Smooth muscle cell (in vitro differentiated cells): ENCODE data around the gene ACR. TPM values are rescaled to one million over a fixed set of nuclear protein-coding genes. Genes with fewer than 3 reads are reported as not detected.

Source experiments
- DNase-seq: peaks from one replicate; lab custom pipeline; 2025; ENCODE audit not compliant: unreplicated experiment; lab: John Stamatoyannopoulos, UW
- H2AFZ ChIP-seq: fragments of 200-600 bp; sonication (generic); 2 replicates; pipeline ENCODE4 v1.6.0; 2016; ENCODE audit warnings: antibody characterized with exemption, low read depth, mild to moderate bottlenecking
- H3F3A ChIP-seq: fragments of 200-600 bp; sonication (generic); 2 replicates; pipeline ENCODE4 v1.6.0; 2017; ENCODE audit warnings: antibody characterized with exemption, low read depth
- H3K27ac ChIP-seq: fragments of 200-600 bp; sonication (generic); 2 replicates; pipeline ENCODE4 v1.5.1; 2016; ENCODE audit warnings: low read depth, mild to moderate bottlenecking
- H3K27me3 ChIP-seq: fragments of 200-600 bp; sonication (generic); 2 replicates; pipeline ENCODE4 v1.6.1; 2016; ENCODE audit warnings: low read depth, mild to moderate bottlenecking
- H3K36me3 ChIP-seq: fragments of 200-600 bp; sonication (generic); 2 replicates; pipeline ENCODE4 v1.5.1; 2016; ENCODE audit warnings: low read depth
- H3K4me1 ChIP-seq: fragments of 200-600 bp; sonication (generic); 2 replicates; pipeline ENCODE4 v1.5.1; 2016; ENCODE audit warnings: low read depth
- H3K4me2 ChIP-seq: fragments of 200-600 bp; sonication (generic); 2 replicates; pipeline ENCODE4 v1.6.0; 2016; ENCODE audit warnings: mild to moderate bottlenecking
- H3K4me3 ChIP-seq: fragments of 200-600 bp; sonication (generic); 2 replicates; pipeline ENCODE4 v1.5.1; 2016; ENCODE audit warnings: mild to moderate bottlenecking
- H3K79me2 ChIP-seq: fragments of 200-600 bp; sonication (generic); 2 replicates; pipeline ENCODE4 v1.6.0; 2016; ENCODE audit warnings: low read depth, mild to moderate bottlenecking
- H3K9ac ChIP-seq: fragments of 200-600 bp; sonication (generic); 2 replicates; pipeline ENCODE4 v1.6.0; 2016; ENCODE audit warnings: low read depth
- H3K9me3 ChIP-seq: fragments of 200-600 bp; sonication (generic); replicated peaks from 2 replicates; pipeline ENCODE4 v1.5.1; 2016; ENCODE audit warnings: low read depth
- H4K20me1 ChIP-seq: fragments of 200-600 bp; sonication (generic); 2 replicates; pipeline ENCODE4 v1.6.0; 2016; ENCODE audit warnings: low read depth
- CTCF ChIP-seq: fragments of 200-600 bp; sonication (generic); IDR thresholded peaks from 2 replicates; pipeline ENCODE4 v1.5.1; 2017; ENCODE audit warnings: borderline replicate concordance, mild to moderate bottlenecking, antibody characterized with exemption; ENCODE audit not compliant: insufficient read depth, poor library complexity, severe bottlenecking
- WGBS: methylation state at CpG from one replicate; pipeline ENCODE4 v1.1.7; 2016; ENCODE audit warnings: low lambda C conversion rate; 5-methylcytosine and 5-hydroxymethylcytosine counted together
- polyA plus RNA-seq: library from polyadenylated mRNA; unstranded; fragments of >200 nt; fragmentation: Nextera tagmentation; extraction: Ambion mirVana; gene quantifications from 2 replicates; pipeline ENCODE4 v1.2.1, GENCODE V29; 2016
- total RNA-seq: library from RNA; depleted of rRNA; stranded (reverse); fragments of >200 nt; gene quantifications from 2 replicates; pipeline ENCODE4 v1.2.3, GENCODE V29; 2014

The ACR gene
- total RNA-seq = 0.27 and 1.9 TPM in 2 replicates
- polyA plus RNA-seq = not detected in 2 replicates

- Histone ChIP-seq H3K27me3 (peaks cover 40% of the 10 kb centered on the region), H3K4me3 (no peak within 1 kb of the TSS), H3K9ac (no peak within 1 kb of the TSS), H3F3A (no peaks in the 10 kb centered on the region), H3K4me1 (no peaks in the 10 kb centered on the region), H2AFZ (no peak within 1 kb of the TSS), H3K27ac (no peak within 1 kb of the TSS), H3K9me3 (no peaks in the 10 kb centered on the region), H4K20me1 (no peaks in the 10 kb centered on the region), H3K4me2 (no peak within 1 kb of the TSS), H3K79me2 (no peaks in the 10 kb centered on the region), H3K36me3 (no peaks in the 10 kb centered on the region)
- 80% methylated on average over 13 of the region's 13 CpGs for WGBS
- no peak for DNase-seq
- TF ChIP-seq CTCF = no peak
Measured at GRCh38 chr22:50737728-50738648, at the start of gene ACR. ACR (plus strand) TSS chr22:50738204; CDS start chr22:50738236, 32 bp downstream.

GRCh38 chr22:50688448-50688847 is 49.6 kb upstream of the ACR start:
- H3K4me3 ChIP-seq = no peak overlapping the region
- no peak overlapping the region for H3K4me2 ChIP-seq
- no peaks in the 10 kb centered on the region for H3K79me2 ChIP-seq
- H3K36me3 ChIP-seq = no peaks in the 10 kb centered on the region
- no peaks in the 10 kb centered on the region for H4K20me1 ChIP-seq
- no peak overlapping the region for H3K27ac ChIP-seq
- peaks cover 1% of the 10 kb centered on the region for H3F3A ChIP-seq
- H3K4me1 ChIP-seq = no peaks in the 10 kb centered on the region
- DNase-seq = no peak
- no peak for TF ChIP-seq CTCF
- no peaks in the 10 kb centered on the region for H3K27me3 ChIP-seq
- 89% methylated on average over 5 of the region's 5 CpGs for WGBS
- no peak overlapping the region for H2AFZ ChIP-seq
- no peaks in the 10 kb centered on the region for H3K9me3 ChIP-seq
- H3K9ac ChIP-seq = no peak overlapping the region

- no peaks in the 10 kb centered on the region for H3K9me3 ChIP-seq
- no peaks in the 10 kb centered on the region for H3K36me3 ChIP-seq
- no peak overlapping the region for H3K9ac ChIP-seq
- WGBS = 12% methylated on average over 2 of the region's 2 CpGs
- H4K20me1 ChIP-seq = no peaks in the 10 kb centered on the region
- H3K79me2 ChIP-seq = no peaks in the 10 kb centered on the region
- TF ChIP-seq CTCF = peak; percentile 52
- H2AFZ ChIP-seq = no peak overlapping the region
- no peak for DNase-seq
- peaks cover 3% of the 10 kb centered on the region for H3K4me1 ChIP-seq
- peaks cover 6% of the 10 kb centered on the region for H3F3A ChIP-seq
- no peak overlapping the region for H3K4me2 ChIP-seq
- no peak overlapping the region for H3K4me3 ChIP-seq
- no peaks in the 10 kb centered on the region for H3K27me3 ChIP-seq
- no peak overlapping the region for H3K27ac ChIP-seq
Measured at GRCh38 chr22:50691521-50691920, 46.5 kb upstream of the ACR start.

GRCh38 chr22:50693462-50693861 is 44.5 kb upstream of the ACR start:
- H3F3A ChIP-seq = peaks cover 6% of the 10 kb centered on the region
- no peak overlapping the region for H3K4me3 ChIP-seq
- WGBS = 91% methylated on average over 6 of the region's 6 CpGs
- H3K9ac ChIP-seq = no peak overlapping the region
- no peak for DNase-seq
- peaks cover 5% of the 10 kb centered on the region for H3K79me2 ChIP-seq
- H2AFZ ChIP-seq = no peak overlapping the region
- H3K4me2 ChIP-seq = no peak overlapping the region
- no peak for TF ChIP-seq CTCF
- H3K9me3 ChIP-seq = no peaks in the 10 kb centered on the region
- H3K27me3 ChIP-seq = no peaks in the 10 kb centered on the region
- H3K27ac ChIP-seq = no peak overlapping the region
- H3K36me3 ChIP-seq = no peaks in the 10 kb centered on the region
- H3K4me1 ChIP-seq = peaks cover 7% of the 10 kb centered on the region
- no peaks in the 10 kb centered on the region for H4K20me1 ChIP-seq
